DOHH2 (cell line): ENCODE measurements around the gene HSPBP1.

Experiments
- EZH2phosphoT487 ChIP-seq: fragments of 200-600 bp; sonication (generic); IDR thresholded peaks from 2 replicates; pipeline ENCODE4 v1.6.1; 2017; ENCODE audit warnings: borderline replicate concordance, mild to moderate bottlenecking, antibody characterized with exemption, low read length, moderate library complexity, mixed read lengths
- TF ChIP-seq, protein P1 (sequence below): fragments of 200-600 bp; sonication (generic); IDR thresholded peaks from one replicate; pipeline ENCODE4 v1.5.1; 2014; ENCODE audit warnings: antibody characterized with exemption, mild to moderate bottlenecking, low read depth, low read length; ENCODE audit not compliant: poor library complexity, severe bottlenecking

DNA sequence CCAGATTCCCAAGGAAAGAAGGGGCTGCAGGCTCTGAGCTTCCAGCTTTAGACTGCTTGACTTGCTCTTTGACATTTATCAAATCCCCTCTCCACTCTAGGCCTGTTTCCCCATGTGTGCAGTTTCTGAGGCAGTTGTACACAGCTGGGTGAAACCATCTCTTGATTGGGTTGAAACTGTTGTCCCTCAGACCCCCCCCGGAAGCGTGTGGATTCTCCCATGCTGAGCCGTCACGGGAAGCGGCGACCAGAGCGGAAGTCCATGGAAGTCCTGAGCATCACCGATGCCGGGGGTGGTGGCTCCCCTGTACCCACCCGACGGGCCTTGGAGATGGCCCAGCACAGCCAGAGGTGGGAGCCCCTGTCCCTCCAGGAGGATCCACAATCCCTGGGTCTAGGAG is 23.6 kb upstream of the HSPBP1 start:
- TF ChIP-seq, protein P1, sequence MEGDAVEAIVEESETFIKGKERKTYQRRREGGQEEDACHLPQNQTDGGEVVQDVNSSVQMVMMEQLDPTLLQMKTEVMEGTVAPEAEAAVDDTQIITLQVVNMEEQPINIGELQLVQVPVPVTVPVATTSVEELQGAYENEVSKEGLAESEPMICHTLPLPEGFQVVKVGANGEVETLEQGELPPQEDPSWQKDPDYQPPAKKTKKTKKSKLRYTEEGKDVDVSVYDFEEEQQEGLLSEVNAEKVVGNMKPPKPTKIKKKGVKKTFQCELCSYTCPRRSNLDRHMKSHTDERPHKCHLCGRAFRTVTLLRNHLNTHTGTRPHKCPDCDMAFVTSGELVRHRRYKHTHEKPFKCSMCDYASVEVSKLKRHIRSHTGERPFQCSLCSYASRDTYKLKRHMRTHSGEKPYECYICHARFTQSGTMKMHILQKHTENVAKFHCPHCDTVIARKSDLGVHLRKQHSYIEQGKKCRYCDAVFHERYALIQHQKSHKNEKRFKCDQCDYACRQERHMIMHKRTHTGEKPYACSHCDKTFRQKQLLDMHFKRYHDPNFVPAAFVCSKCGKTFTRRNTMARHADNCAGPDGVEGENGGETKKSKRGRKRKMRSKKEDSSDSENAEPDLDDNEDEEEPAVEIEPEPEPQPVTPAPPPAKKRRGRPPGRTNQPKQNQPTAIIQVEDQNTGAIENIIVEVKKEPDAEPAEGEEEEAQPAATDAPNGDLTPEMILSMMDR, result no peak
- TF ChIP-seq EZH2phosphoT487, result no peak
